NCI-H146 treated with DMSO at 0.1 percent for 48 hours (cell line): ENCODE data around the gene POU6F1.
A peak's percentile ranks its signal among the peaks of the same experiment; 100 is the strongest.
"Not testable (repeated sequence)": the region's sequence is repeated elsewhere in the genome, so short reads cannot be mapped to it uniquely, and the experiment has no call there.

ENCODE experiments used
- DNase-seq: peaks from one replicate; lab custom pipeline; 2025; ENCODE audit not compliant: unreplicated experiment; lab: John Stamatoyannopoulos, UW

The POU6F1 gene

GRCh38 chr12:51227962-51228361 lies 10.1 kb upstream of the POU6F1 start:
- no peak for DNase-seq

GRCh38 chr12:51227112-51227511 lies 9.2 kb upstream of the POU6F1 start:
- not testable (repeated sequence) for DNase-seq

- no peak for DNase-seq
Measured at GRCh38 chr12:51225771-51226170, 7.9 kb upstream of the POU6F1 start.

- DNase-seq: no peak
Measured at GRCh38 chr12:51225234-51225633, 7.4 kb upstream of the POU6F1 start.

- DNase-seq: no peak
Measured at GRCh38 chr12:51224625-51225024, 6.8 kb upstream of the POU6F1 start.

GRCh38 chr12:51222461-51222860 lies 4.6 kb upstream of the POU6F1 start:
- DNase-seq: peak; percentile 41

GRCh38 chr12:51219857-51220256 lies 2.0 kb upstream of the POU6F1 start:
- not testable (repeated sequence) for DNase-seq

- DNase-seq: no peak
Measured at GRCh38 chr12:51219322-51219721, 1.5 kb upstream of the POU6F1 start.

- peak; percentile 9 for DNase-seq
Measured at GRCh38 chr12:51218607-51219161, 822 bp upstream of the POU6F1 start.

- DNase-seq: peak; percentile 63
Measured at GRCh38 chr12:51217133-51217967, 512 bp downstream of the POU6F1 start.

- DNase-seq: no peak
Measured at GRCh38 chr12:51216642-51217041, 1.2 kb downstream of the POU6F1 start.

GRCh38 chr12:51214895-51215294 lies 3.0 kb downstream of the POU6F1 start:
- no peak for DNase-seq

- no peak for DNase-seq
Measured at GRCh38 chr12:51210690-51211395, 7.0 kb downstream of the POU6F1 start.

- no peak for DNase-seq
Measured at GRCh38 chr12:51209259-51209658, 8.6 kb downstream of the POU6F1 start.

- DNase-seq: no peak
Measured at GRCh38 chr12:51208016-51208660, 9.7 kb downstream of the POU6F1 start.

- DNase-seq: no peak
Measured at GRCh38 chr12:51205350-51205749, 12.5 kb downstream of the POU6F1 start.

GRCh38 chr12:51202718-51203117 lies 15.1 kb downstream of the POU6F1 start:
- peak; percentile 27 for DNase-seq

- DNase-seq: no peak
Measured at GRCh38 chr12:51200806-51201205, 17.1 kb downstream of the POU6F1 start.

- no peak for DNase-seq
Measured at GRCh38 chr12:51200156-51200555, 17.7 kb downstream of the POU6F1 start.

GRCh38 chr12:51199366-51199945 lies 18.4 kb downstream of the POU6F1 start:
- no peak for DNase-seq
